ENCODE data around the gene ACTN1. TPM values are rescaled to one million over a fixed set of nuclear protein-coding genes. Genes with fewer than 3 reads are reported as not detected.

ACTN1 gene
- 164 and 213 TPM in 2 replicates for total RNA-seq

GRCh38 chr14:68979021-68979721 lies at the start of gene ACTN1:
Gene ACTN1 (minus strand): TSS chr14:68979302. CDS start chr14:68979056, 246 bp downstream.

Other genes starting within 250 kb of the ACTN1 start
- gene ZFP36L1, start 186.2 kb downstream of the ACTN1 start, total RNA-seq, result 12.2 and 15.2 TPM in 2 replicates
- 12.7 and 13.1 TPM in 2 replicates for gene DCAF5, start 173.8 kb upstream of the ACTN1 start, total RNA-seq
- gene EXD2, start 212.2 kb upstream of the ACTN1 start, total RNA-seq, result 21.5 and 26.7 TPM in 2 replicates

All from dermis lymphatic vessel endothelial cell (primary cell).